Ovary (tissue), 9 donors: ENCODE data around the gene DICER1. TPM values are rescaled to one million over a fixed set of nuclear protein-coding genes. Genes with fewer than 3 reads are reported as not detected.

Experiments used
- DNase-seq, 5 donors: peaks; one replicate each; pipeline ENCODE4 v3.0.0-alpha.2; 2019 to 2020
- H3K27ac ChIP-seq, 2 donors: fragments of 200-600 bp; one replicate each; pipeline versions ENCODE4 v1.5.1 to v1.8.0; 2019 to 2022
- H3K27me3 ChIP-seq: fragments of 200-600 bp; one replicate; pipeline ENCODE4 v1.8.0; 2022
- H3K36me3 ChIP-seq: fragments of 200-600 bp; sonication (generic); one replicate; pipeline ENCODE4 v1.5.1; 2019
- H3K4me1 ChIP-seq: one replicate; pipeline ENCODE4 v1.8.1; 2013; ENCODE audit warnings: mild to moderate bottlenecking, moderate library complexity; ENCODE audit not compliant: insufficient read depth
- H3K4me3 ChIP-seq: fragments of 200-600 bp; sonication (generic); one replicate; pipeline ENCODE4 v1.5.1; 2017
- H3K9me3 ChIP-seq, 2 donors: fragments of 200-600 bp in 1 of 2; sonication (generic) in 1 of 2; one replicate each; pipeline versions ENCODE4 v1.5.1 to v1.8.1; 2013 to 2019; ENCODE audit warnings: mild to moderate bottlenecking in 1 of 2, moderate library complexity in 1 of 2
- EP300 ChIP-seq: sonication (generic); formaldehyde crosslinking; IDR thresholded peaks from one replicate; pipeline ENCODE4 v1.6.1; 2017; ENCODE audit warnings: antibody characterized with exemption
- POLR2A ChIP-seq: fragments of 450-650 bp; IDR thresholded peaks from one replicate; pipeline ENCODE4 v1.6.1; 2017; ENCODE audit warnings: antibody characterized with exemption, mild to moderate bottlenecking, moderate library complexity
- WGBS, 3 donors: extraction: QIAGEN DNeasy Blood & Tissue Kit in 1 of 3; methylation state at CpG; one replicate each; pipeline versions ENCODE4 v1.1.5 to v1.1.7; 2013 to 2017; 5-methylcytosine and 5-hydroxymethylcytosine counted together
- intact Hi-C, 4 donors: fragments of 100-400 bp; cut with DNase I; formaldehyde crosslinking; loops; one replicate each; pipeline versions ENCODE4 v1.11.0 to v1.15.1; 2022 to 2023
- polyA plus RNA-seq, 2 donors: library from polyadenylated mRNA; stranded (reverse); fragments of 200-250 nt in 1 of 2; fragments of 350-450 nt in 1 of 2; fragmentation: Illumina TruSeq in 1 of 2; extraction: RNeasy Lipid Tissue Mini Kit (QIAGEN cat#74804) in 1 of 2; gene quantifications; one replicate each; pipeline ENCODE4 v1.2.3, GENCODE V29; 2013 to 2014
- total RNA-seq, 7 donors: library from RNA; depleted of rRNA in 2 of 7; stranded (reverse); fragments of >200 nt in 2 of 7; fragmentation: NEBNext Ultra II Directional in 3 of 7; extraction: Animal tissue kit (Norgen Biotek cat#: 25700) in 3 of 7; gene quantifications; one replicate each; pipeline versions ENCODE4 v1.1.0 to v1.2.4, GENCODE V29; 2016 to 2023
- TF ChIP-seq, protein P1 (sequence below), 3 donors: fragments of 450-650 bp in 2 of 3; fragments of 200-600 bp in 1 of 3; IDR thresholded peaks; one replicate each; pipeline versions ENCODE4 v1.5.1 to v1.8.0; 2016 to 2022; ENCODE audit warnings: antibody characterized with exemption in 3 of 3, mild to moderate bottlenecking in 1 of 3
- donor health status: DM: no; HTN: no; CAD: no; lungs with moderate emphysema.
- donor health status: DM: no; HTN: no; CAD: no.
- donor health status: Bipolar disorder and iron deficiency.
- donor health status: DM: yes; HTN: yes; CAD: no.
- donor health status: DM: no; HTN: no; CAD: no.
- donor health status: DM: yes; HTN: yes; CAD: no.

The DICER1 gene
- total and polyA plus RNA-seq, 9 donors, result 9.6 to 54.7 (median 47.4) TPM

DNA sequence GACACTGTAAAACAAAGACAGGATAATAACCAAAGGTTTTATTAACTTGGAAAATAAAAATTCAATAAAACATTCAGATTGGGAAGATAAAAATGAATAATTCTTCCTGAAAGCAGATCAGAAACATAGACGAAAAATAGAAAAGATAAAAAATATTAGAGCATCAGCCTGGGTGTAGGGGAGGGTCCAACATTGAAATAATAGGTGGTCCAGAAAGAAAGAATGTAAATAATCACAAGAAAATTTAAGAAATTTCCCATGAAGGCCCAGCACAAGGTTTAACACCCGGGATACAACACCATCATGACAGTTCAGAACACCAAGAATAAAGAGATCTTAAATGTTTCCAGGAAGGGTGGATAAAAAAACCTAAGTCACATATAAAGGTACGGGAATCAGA, 31.1 kb upstream of the DICER1 start:
- no peak overlapping the region for H3K4me3 ChIP-seq
- H3K36me3 ChIP-seq, result no peaks in the 10 kb centered on the region
- peaks cover 2% of the 10 kb centered on the region for H3K4me1 ChIP-seq
- H3K9me3 ChIP-seq, result no peaks in the 10 kb centered on the region
- H3K27ac ChIP-seq, result no peak overlapping the region
- no peaks in the 10 kb centered on the region for H3K27me3 ChIP-seq
- intact Hi-C loops, result no loop called here
- no peak for TF ChIP-seq EP300
- TF ChIP-seq POLR2A, result no peak
- TF ChIP-seq, protein P1, sequence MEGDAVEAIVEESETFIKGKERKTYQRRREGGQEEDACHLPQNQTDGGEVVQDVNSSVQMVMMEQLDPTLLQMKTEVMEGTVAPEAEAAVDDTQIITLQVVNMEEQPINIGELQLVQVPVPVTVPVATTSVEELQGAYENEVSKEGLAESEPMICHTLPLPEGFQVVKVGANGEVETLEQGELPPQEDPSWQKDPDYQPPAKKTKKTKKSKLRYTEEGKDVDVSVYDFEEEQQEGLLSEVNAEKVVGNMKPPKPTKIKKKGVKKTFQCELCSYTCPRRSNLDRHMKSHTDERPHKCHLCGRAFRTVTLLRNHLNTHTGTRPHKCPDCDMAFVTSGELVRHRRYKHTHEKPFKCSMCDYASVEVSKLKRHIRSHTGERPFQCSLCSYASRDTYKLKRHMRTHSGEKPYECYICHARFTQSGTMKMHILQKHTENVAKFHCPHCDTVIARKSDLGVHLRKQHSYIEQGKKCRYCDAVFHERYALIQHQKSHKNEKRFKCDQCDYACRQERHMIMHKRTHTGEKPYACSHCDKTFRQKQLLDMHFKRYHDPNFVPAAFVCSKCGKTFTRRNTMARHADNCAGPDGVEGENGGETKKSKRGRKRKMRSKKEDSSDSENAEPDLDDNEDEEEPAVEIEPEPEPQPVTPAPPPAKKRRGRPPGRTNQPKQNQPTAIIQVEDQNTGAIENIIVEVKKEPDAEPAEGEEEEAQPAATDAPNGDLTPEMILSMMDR (IDR thresholded peaks at IDR 0.05), result no peak
- 85 to 91% (median 89%) methylated on average over 3 of the region's 3 CpGs for WGBS, 3 donors
- no peak for DNase-seq

DNA sequence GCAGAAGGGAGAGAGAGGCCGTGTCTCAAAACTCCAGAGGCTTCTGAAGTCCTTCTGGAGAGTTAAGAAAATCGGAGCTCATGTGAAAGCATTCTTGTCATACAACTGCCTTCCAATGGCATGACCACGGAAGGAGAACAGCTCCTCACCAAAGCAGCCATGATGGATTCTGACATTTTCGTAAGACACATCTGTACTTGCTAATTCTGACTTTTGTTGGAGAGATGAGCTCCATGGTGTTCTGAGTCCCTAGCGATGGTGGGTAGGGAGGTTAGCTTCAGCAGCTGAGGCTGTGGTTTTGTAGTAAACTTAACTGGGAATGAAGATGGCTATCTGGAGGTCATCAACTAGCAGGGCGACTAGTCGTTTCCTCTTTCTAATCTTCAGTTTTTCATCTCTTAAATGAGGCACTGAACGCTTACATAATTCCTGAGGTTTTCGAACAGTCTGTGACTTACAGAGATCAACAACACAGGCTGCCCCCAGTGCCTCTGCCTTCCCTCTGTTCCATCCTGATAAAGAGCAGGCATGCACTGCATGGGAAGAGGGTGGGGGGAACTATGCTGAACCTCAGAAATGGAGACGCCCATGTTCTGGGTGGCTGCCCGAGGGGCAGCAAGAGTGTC, 28.6 kb upstream of the DICER1 start:
- Histone ChIP-seq H3K4me1 (peaks cover 2% of the 10 kb centered on the region), H3K9me3 (no peaks in the 10 kb centered on the region), H3K27me3 (no peaks in the 10 kb centered on the region), H3K27ac (no peak overlapping the region), H3K4me3 (no peak overlapping the region), H3K36me3 (no peaks in the 10 kb centered on the region)
- no peak for TF ChIP-seq EP300
- intact Hi-C loops, result no loop called here
- 68 to 76% (median 70%) methylated on average over 11 of the region's 11 CpGs for WGBS, 3 donors
- no peak for DNase-seq

DNA sequence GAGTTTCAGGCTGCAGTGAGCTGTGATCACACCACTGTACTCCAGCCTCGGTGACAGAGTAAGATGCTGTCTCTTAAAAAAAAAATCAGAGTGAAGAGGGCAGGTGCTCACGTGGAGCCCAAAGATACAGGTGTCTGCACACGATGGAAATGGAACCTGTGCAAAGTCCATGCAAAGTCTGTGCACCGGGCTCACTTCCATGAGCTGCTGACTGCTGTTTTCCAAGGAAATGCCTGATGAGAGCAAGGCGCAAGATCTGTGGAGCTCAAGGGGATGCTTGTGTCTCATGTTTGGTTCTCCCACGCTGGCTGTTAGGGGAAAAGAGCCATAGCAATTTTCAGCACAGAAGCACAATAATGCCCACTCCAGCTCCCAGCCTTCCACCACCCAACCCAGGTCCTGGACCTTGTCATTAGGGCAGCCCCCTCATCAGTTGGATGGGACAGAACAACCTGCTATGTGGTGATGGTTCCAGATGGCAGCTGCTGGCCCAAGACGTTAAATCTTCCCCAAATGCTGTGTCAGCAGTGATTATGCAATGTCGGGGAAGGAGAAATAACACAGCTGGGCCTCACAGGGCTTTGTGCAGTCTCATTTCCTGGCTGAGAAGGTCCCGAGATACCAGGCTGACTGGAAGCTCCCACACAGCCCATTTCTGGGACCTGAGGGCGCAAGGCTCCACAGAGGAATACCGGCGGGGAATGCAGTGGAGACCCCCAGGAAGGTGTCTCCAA, 27.9 kb upstream of the DICER1 start:
- Histone ChIP-seq H3K27me3 (no peaks in the 10 kb centered on the region), H3K9me3 (no peaks in the 10 kb centered on the region), H3K27ac (no peak overlapping the region), H3K36me3 (no peaks in the 10 kb centered on the region), H3K4me3 (no peak overlapping the region), H3K4me1 (peaks cover 2% of the 10 kb centered on the region)
- 32 to 49% (median 40%) methylated on average over 12 of the region's 12 CpGs for WGBS, 3 donors
- intact Hi-C loops, result no loop called here
- peak in 3 of 5 donors; percentile 18 to 61 (median 38) for DNase-seq
- TF ChIP-seq POLR2A (no peak), EP300 (peak; percentile 14)

DNA sequence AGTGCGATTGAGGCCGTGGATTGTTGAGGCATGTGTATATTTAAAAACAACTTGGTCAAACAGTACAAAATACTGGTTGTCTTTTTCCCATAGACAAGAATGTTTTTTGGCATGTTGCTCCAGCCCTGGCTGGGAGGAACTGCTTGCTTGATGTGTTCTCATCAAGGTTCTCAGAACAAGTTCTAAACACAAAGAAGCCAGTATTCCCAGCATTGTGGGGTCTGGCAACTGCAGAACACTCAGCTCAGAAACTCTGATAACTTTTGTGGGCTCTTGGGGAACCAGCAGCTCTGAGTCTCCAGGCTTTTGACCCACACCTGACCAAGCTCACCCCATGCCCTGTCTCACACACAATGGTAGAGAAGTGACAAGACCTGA, 27.1 kb upstream of the DICER1 start:
- H3K9me3 ChIP-seq, result no peaks in the 10 kb centered on the region
- no peaks in the 10 kb centered on the region for H3K36me3 ChIP-seq
- no peak overlapping the region for H3K27ac ChIP-seq
- TF ChIP-seq, protein P1 (IDR thresholded peaks at IDR 0.05), result no peak
- TF ChIP-seq POLR2A, result no peak
- H3K4me1 ChIP-seq, result peaks cover 2% of the 10 kb centered on the region
- no peaks in the 10 kb centered on the region for H3K27me3 ChIP-seq
- intact Hi-C loops, result loop anchor here in 1 of 4 donors (5.0 kb wide), 1 partner anchor 567 kb away; no protein-coding TSS in a partner anchor
- WGBS, 3 donors, result 10 to 15% (median 12%) methylated on average over 2 of the region's 2 CpGs
- peak in 1 of 5 donors; percentile 25 for DNase-seq
- H3K4me3 ChIP-seq, result no peak overlapping the region

DNA sequence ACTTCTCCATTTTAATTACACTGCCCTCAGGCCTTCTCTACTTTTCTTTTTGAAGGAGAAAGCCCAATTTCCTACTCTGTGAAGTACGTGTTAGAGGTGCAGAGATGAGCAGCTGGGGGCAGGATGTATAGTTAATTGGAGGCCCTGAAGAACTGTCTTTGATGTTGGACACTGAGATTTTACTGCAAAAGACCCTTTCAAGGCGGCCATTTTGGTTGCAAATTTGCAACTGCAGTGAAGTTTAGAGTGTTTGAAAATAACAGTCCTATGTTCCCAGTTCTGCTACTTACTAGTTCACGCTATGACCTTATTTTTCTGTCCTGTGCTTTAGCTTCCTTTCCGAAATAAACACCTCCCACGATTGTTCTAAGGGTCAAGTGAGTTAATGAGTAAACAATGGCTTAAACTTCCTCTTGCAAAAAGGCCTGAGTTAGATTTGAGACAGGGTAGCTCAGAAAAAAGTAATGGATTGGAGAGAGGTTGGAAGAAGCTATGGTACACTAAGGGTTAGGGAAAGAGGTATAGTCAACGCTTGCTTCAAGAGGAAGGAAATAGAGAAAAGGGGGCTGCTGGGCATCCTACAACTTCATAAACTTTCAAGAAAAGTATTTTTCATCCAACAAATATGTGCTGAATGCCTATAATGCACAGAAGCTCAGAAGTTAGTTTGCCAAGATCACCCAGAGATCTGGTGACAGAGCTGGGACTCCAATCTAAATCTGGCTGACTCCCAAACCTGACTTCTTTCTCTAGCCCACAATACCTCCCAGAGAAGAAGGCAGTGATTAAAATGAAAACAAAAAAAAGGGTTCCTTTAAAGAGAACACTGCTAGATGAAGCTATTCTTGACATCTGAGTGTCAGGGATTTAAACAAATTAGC, 26.4 kb upstream of the DICER1 start:
- WGBS, 3 donors, result 57 to 68% (median 58%) methylated on average over 6 of the region's 6 CpGs
- intact Hi-C loops, result loop anchor here in 1 of 4 donors (5.0 kb wide), 1 partner anchor 566 kb away; no protein-coding TSS in a partner anchor
- Histone ChIP-seq H3K27me3 (no peaks in the 10 kb centered on the region), H3K4me3 (no peak overlapping the region), H3K4me1 (peaks cover 2% of the 10 kb centered on the region), H3K9me3 (no peaks in the 10 kb centered on the region), H3K36me3 (no peaks in the 10 kb centered on the region), H3K27ac (no peak overlapping the region)
- no peak for DNase-seq
- TF ChIP-seq POLR2A, result no peak
- no peak for TF ChIP-seq EP300
- TF ChIP-seq, protein P1 (IDR thresholded peaks at IDR 0.05), result no peak
